Measurements from ENCODE around the gene SMAP1.
"Not testable (repeated sequence)": the region's sequence is repeated elsewhere in the genome, so short reads cannot be mapped to it uniquely, and the experiment has no call there.

Gene SMAP1

GRCh38 chr6:70738028-70738427, 70.3 kb downstream of the SMAP1 start:
- POLR2A ChIA-PET = no interaction called here
- no peak for DNase-seq (ENCODE audit: extremely low spot score)

DNA sequence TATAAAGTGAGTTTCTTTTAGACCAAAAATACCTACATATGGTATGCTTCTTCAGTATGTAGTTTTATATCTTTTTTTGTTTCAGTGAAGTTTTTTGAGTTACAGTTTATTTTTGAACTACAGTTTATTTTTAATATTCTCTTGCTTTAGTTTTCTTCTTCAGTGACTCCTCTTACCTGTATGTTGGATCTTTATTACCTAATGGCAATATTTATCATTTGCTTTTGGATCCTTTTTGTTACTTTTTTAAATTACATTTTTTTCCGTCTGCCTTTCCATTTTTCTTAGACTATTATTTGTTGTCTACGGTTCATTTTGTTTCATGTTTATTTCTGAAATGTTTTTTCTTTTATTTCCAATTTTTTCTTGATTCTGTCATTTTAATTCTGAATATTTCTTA, 71.9 kb downstream of the SMAP1 start:
- CTCF ChIA-PET = no interaction called here
- POLR2A ChIA-PET = no interaction called here
- no peak for DNase-seq (ENCODE audit: extremely low spot score)
- TF ChIP-seq, protein P1, sequence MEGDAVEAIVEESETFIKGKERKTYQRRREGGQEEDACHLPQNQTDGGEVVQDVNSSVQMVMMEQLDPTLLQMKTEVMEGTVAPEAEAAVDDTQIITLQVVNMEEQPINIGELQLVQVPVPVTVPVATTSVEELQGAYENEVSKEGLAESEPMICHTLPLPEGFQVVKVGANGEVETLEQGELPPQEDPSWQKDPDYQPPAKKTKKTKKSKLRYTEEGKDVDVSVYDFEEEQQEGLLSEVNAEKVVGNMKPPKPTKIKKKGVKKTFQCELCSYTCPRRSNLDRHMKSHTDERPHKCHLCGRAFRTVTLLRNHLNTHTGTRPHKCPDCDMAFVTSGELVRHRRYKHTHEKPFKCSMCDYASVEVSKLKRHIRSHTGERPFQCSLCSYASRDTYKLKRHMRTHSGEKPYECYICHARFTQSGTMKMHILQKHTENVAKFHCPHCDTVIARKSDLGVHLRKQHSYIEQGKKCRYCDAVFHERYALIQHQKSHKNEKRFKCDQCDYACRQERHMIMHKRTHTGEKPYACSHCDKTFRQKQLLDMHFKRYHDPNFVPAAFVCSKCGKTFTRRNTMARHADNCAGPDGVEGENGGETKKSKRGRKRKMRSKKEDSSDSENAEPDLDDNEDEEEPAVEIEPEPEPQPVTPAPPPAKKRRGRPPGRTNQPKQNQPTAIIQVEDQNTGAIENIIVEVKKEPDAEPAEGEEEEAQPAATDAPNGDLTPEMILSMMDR (IDR thresholded peaks at IDR 0.05; ENCODE audit: control extremely low read depth, extremely low read depth, low read depth, missing control alignments) = no peak

More at GRCh38 chr6:70738028-70738427, 70.3 kb downstream of the SMAP1 start:
- TF ChIP-seq, protein P1 (IDR thresholded peaks at IDR 0.05; ENCODE audit: control extremely low read depth, extremely low read depth, low read depth, missing control alignments) = no peak
- CTCF ChIA-PET = interaction anchor here (1.1 to 1.5 kb wide), 3 partner anchors 11 to 125 kb away, joined by 3 to 4 read pairs (median 3); no protein-coding TSS in a partner anchor

- POLR2A ChIA-PET; DNase-seq (ENCODE audit: extremely low spot score): not testable (repeated sequence)
- CTCF ChIA-PET = interaction anchor here (1.0 to 1.5 kb wide), 2 partner anchors 33 to 182 kb away, joined by 3 to 4 read pairs; no protein-coding TSS in a partner anchor
Measured at GRCh38 chr6:70740746-70741145, 73.1 kb downstream of the SMAP1 start.

DNA sequence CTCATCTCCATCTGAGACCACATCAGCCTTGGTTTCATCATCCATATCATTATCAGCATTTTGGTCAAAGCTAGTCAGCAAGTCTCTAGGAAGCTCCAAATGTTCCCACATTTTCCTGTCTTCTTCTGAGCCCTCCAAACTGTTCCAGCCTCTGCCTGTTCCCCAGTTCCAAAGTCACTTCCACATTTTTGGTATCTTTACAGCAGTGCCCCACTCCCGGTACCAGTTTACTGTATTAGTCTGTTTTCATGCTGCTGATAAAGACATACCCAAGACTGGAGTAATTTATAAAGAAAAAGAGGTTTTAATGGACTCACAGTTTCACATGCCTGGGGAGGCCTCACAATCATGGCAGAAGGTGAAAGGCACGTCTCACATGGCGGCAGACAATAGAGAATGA, 74.8 kb downstream of the SMAP1 start:
- POLR2A ChIA-PET; DNase-seq (ENCODE audit: extremely low spot score): not testable (repeated sequence)
- CTCF ChIA-PET = interaction anchor here (1.3 kb wide), 1 partner anchor 17 kb away, joined by 3 read pairs; no protein-coding TSS in a partner anchor

DNA sequence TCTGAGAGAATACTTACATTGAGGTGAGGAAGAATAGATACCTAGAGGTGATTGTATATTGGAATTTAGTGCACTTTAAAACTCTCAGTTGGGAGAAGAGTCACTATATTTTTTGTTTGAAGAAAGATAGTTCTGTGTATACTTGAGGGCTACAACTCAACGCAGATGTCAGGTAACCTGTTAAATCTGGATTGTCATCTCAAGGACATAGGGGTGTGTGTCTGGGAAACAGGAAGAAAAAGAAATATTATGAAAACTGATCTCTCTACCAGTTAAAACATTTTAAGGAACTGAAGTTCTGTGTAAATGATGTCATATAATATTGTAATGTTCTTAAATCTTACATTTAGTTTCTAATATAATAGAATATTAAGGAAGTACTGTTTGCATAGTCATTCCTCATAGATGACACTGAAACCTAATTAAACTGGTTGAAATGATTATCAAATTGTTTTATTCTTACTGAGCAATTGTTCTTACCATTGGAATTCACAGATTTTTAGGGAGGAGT, 86.2 kb downstream of the SMAP1 start:
- ChIA-PET CTCF (interaction anchor here (1.6 kb wide), 1 partner anchor 130 kb away, joined by 3 read pairs; no protein-coding TSS in a partner anchor), POLR2A (no interaction called here)
- DNase-seq (ENCODE audit: extremely low spot score) = no peak
- TF ChIP-seq, protein P1 (IDR thresholded peaks at IDR 0.05; ENCODE audit: control extremely low read depth, extremely low read depth, low read depth, missing control alignments) = no peak

GRCh38 chr6:70758883-70759282, 91.2 kb downstream of the SMAP1 start:
- TF ChIP-seq, protein P1 (IDR thresholded peaks at IDR 0.05; ENCODE audit: control extremely low read depth, extremely low read depth, low read depth, missing control alignments) = no peak
- POLR2A ChIA-PET = interaction anchor here (0.5 kb wide), 1 partner anchor 1366 kb away, joined by 3 read pairs; no protein-coding TSS in a partner anchor
- no peak for DNase-seq (ENCODE audit: extremely low spot score)
- CTCF ChIA-PET = interaction anchor here (1.0 to 1.3 kb wide), 3 partner anchors 16 to 52 kb away, joined by 3 to 5 read pairs (median 3); no protein-coding TSS in a partner anchor

- CTCF ChIA-PET = interaction anchor here (0.6 to 2.1 kb wide), 6 partner anchors 37 to 184 kb away, joined by 3 to 7 read pairs (median 3); no protein-coding TSS in a partner anchor
- POLR2A ChIA-PET = no interaction called here
- DNase-seq (ENCODE audit: extremely low spot score) = no peak
- TF ChIP-seq, protein P1 (IDR thresholded peaks at IDR 0.05; ENCODE audit: control extremely low read depth, extremely low read depth, low read depth, missing control alignments) = no peak
Measured at GRCh38 chr6:70763754-70764510, 96.2 kb downstream of the SMAP1 start.

All from GM10248 (cell line).